GM06990 (cell line): Measurements from ENCODE around the gene LHFPL3.

Source experiments
- DNase-seq: peaks from one replicate; pipeline ENCODE4 v3.0.0-alpha.2; 2011; ENCODE audit not compliant: insufficient read length; ENCODE audit errors: extremely low read depth
- H3K27me3 ChIP-seq: replicated peaks from 2 replicates; pipeline ENCODE4 v1.6.0; 2011; ENCODE audit warnings: low read length; ENCODE audit not compliant: control insufficient read depth, insufficient read depth
- H3K36me3 ChIP-seq: 2 replicates; pipeline ENCODE4 v1.5.1; 2011; ENCODE audit warnings: low read length; ENCODE audit not compliant: control insufficient read depth, insufficient read depth
- H3K4me3 ChIP-seq: replicated peaks from 2 replicates; pipeline ENCODE4 v1.5.1; 2011; ENCODE audit warnings: low read depth, mild to moderate bottlenecking, control low read depth, low read length
- CTCF ChIP-seq: IDR thresholded peaks from 2 replicates; pipeline ENCODE4 v1.5.1; 2011; ENCODE audit warnings: low read length, control low read depth, mild to moderate bottlenecking, inconsistent platforms; ENCODE audit not compliant: insufficient read depth, poor library complexity, severe bottlenecking

The LHFPL3 gene

DNA sequence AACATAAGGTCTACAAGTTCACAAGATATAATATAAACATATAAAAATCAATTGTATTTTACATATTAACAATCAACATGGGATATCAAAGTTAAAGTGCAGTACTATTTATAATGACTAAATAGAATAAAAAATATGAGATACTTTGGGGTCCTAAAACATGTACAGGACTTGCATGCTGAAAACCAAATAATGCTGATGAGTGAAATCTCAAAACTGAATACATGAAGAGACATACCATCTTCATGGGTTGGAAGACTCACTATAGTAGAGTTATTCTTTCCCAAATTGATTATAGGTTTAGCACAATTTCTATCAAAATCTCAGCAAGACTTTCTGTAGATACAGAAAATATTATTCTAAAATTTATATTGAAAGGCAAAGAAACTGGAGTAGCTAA is 181.5 kb downstream of the LHFPL3 start:
- H3K36me3 ChIP-seq = no peaks in the 10 kb centered on the region
- TF ChIP-seq CTCF = no peak
- no peak overlapping the region for H3K4me3 ChIP-seq
- no peaks in the 10 kb centered on the region for H3K27me3 ChIP-seq
- no peak for DNase-seq

GRCh38 chr7:104524853-104525252 is 196.4 kb downstream of the LHFPL3 start:
- H3K4me3 ChIP-seq = no peak overlapping the region
- H3K27me3 ChIP-seq = no peaks in the 10 kb centered on the region
- DNase-seq = no peak
- no peaks in the 10 kb centered on the region for H3K36me3 ChIP-seq
- no peak for TF ChIP-seq CTCF

DNA sequence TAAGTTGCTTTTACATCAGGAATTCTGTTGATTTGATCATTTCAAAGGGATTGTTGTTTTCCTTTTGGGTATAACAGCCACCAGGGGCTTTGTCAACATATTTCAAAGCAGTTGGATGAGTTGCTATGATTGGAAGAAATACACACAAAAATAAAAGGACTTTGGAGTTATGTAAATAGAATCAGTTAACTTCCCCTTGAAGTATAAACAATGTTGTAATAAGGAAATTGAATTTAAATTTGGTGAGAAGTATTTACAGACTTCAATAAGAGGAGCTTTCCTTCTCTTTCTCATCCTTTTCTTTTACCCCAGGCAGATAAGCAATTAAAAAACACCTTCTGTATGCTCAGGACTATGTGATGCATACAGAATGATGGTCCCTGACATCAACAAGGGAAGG is 199.7 kb downstream of the LHFPL3 start:
- Histone ChIP-seq H3K27me3 (no peaks in the 10 kb centered on the region), H3K36me3 (no peaks in the 10 kb centered on the region), H3K4me3 (no peak overlapping the region)
- TF ChIP-seq CTCF = no peak
- DNase-seq = no peak

- TF ChIP-seq CTCF = no peak
- no peak for DNase-seq
- H3K4me3 ChIP-seq = no peak overlapping the region
- no peaks in the 10 kb centered on the region for H3K27me3 ChIP-seq
- H3K36me3 ChIP-seq = no peaks in the 10 kb centered on the region
Measured at GRCh38 chr7:104529567-104529966, 201.2 kb downstream of the LHFPL3 start.

DNA sequence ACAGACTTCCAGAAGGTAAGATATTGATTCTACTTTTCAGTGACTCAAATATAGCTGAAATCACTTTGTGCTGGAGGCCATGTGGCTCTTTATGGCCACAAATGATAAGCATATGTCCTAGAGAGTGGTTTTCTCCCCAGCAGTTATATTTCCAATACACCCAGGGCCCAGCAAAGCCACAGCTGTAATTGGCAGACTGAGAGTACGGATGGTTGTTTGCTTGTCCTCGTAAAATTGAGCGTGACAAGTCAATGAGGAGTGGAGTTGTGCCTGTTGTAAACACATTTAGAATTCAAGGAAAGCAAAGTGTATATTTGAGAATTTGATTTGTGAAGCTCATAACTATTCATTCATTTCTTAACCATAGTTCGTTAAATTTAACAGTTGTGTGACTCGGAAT is 201.8 kb downstream of the LHFPL3 start:
- no peak for DNase-seq
- H3K36me3 ChIP-seq = no peaks in the 10 kb centered on the region
- H3K27me3 ChIP-seq = no peaks in the 10 kb centered on the region
- H3K4me3 ChIP-seq = no peak overlapping the region
- no peak for TF ChIP-seq CTCF

- no peak for DNase-seq
- no peak for TF ChIP-seq CTCF
- no peak overlapping the region for H3K4me3 ChIP-seq
- H3K27me3 ChIP-seq = no peaks in the 10 kb centered on the region
- H3K36me3 ChIP-seq = no peaks in the 10 kb centered on the region
Measured at GRCh38 chr7:104534149-104534548, 205.7 kb downstream of the LHFPL3 start.
